Skeletal muscle cell (primary cell): Measurements from ENCODE around the gene SMAD4.
"Not testable (repeated sequence)": the region's sequence is repeated elsewhere in the genome, so short reads cannot be mapped to it uniquely, and the experiment has no call there.

Source experiments
- DNase-seq: peaks from one replicate; pipeline ENCODE4 v3.0.0-alpha.2; 2010; ENCODE audit warnings: low read depth
- H3K4me3 ChIP-seq: 2 replicates; pipeline ENCODE4 v1.5.1; 2011; ENCODE audit warnings: low read depth, mild to moderate bottlenecking, control low read depth, low read length, moderate library complexity

SMAD4 gene

DNA sequence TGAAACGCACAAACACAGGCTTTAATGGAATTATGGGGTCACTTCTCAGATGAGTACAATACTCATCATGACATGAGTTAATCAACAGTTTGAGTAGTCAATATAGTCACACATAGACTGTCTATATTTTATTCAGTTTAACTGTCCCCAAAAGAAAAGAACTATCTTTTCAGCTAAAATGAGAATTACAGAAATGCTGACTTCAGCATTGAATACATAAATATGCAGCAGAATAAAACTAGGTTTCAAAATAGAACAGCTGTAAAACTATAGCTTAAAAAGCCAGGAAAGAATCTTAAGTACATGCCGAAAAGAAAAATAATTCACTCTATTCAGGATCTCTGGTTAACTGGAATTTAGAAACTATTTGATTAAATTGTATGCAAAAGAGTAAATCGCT is 30.0 kb downstream of the SMAD4 start:
- DNase-seq = no peak
- H3K4me3 ChIP-seq = no peak overlapping the region

DNA sequence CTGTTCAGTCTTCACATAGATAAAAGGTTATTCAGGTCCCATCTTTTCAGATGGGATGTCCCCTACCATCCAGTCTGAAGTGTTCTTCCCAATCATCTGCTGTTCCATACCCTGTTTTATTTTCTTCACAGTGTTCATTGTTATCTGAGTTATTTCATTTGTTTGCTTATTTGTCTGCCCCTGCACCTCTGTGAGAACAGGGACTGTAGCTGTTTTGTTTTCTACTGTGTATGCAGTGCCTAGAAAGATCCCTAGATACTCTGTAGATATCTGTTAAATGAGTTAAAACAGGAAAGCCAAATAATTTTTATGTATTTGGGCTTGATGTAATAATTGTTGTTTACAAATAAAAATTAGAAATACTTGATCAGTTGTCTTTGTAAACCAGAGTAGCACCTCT is 34.2 kb downstream of the SMAD4 start:
- no peak for DNase-seq
- H3K4me3 ChIP-seq = no peak overlapping the region

DNA sequence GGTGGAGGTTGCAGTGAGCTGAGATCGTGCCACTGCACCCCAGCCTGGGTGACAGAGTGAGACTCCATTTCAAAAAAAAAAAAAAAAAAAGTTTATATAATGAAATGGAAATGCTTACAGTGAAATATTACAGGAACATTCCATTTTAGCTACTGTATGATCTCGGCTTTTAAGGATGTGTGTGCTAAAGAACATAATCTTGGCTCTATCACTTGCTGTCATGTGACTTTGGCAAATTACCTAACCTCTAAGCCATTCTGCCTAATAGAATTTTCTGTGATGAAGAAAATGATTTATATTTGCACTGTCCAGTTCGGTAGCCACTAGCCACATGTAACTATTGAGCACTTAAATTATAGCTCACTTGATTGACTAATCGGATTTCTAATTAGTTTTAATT is 36.3 kb downstream of the SMAD4 start:
- no peak for DNase-seq
- no peak overlapping the region for H3K4me3 ChIP-seq

DNA sequence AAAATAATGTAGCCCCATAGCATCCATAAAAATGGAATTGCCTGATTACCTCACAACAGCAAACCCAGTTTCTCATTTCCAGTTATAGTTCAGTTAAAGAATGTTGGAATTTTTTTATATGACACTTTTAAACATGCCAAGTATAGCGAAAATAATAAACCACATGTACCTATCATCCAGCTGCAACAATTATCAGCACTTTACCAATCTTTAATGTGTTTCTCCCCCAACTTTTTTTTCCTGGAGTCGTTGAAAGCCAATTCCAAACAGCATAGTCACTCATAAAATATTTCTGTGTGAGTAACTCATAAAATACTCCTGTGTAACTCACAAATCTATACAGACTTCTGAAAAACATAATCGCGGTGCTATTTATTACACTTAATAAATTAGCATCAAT is 38.1 kb downstream of the SMAD4 start:
- peak; percentile 39 for DNase-seq
- H3K4me3 ChIP-seq = no peak overlapping the region

DNA sequence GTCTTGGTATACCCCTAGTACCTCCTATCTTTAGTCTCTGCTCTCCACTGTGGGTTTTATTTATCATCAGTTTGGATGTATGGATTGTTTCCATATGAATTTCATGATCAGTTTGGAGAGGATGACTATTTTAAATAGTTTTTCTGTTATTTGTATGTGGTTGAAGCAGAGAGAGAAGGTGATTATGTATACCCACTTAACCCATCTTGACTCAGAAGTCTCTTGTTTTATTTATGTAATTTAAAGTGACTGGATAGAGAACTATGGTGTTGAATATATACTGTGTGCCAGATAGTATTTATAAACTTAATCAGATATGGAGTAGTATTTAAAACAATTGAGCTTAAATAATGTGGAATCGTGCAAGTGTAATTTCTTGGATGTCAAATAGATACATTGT is 39.9 kb downstream of the SMAD4 start:
- no peak for DNase-seq
- no peak overlapping the region for H3K4me3 ChIP-seq

DNA sequence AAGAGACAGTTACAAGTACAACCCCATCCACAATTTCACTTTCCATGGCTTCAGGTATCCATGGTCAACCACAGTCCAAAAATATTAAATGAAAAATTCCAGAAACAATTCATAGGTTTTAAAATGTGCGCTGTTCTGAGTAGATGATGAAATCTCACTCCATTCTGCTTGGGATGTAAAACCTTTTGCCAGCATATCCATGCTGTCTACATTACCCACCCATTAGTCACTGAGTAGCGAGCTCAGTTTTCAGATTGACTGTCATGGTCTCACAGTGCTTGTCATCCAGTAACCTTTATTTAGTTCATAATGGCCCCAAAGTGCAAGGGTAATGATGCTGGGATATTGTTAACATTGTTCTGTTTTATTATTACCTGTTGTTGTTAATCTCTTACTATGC is 40.5 kb downstream of the SMAD4 start:
- no peak overlapping the region for H3K4me3 ChIP-seq
- peak; percentile 73 for DNase-seq

DNA sequence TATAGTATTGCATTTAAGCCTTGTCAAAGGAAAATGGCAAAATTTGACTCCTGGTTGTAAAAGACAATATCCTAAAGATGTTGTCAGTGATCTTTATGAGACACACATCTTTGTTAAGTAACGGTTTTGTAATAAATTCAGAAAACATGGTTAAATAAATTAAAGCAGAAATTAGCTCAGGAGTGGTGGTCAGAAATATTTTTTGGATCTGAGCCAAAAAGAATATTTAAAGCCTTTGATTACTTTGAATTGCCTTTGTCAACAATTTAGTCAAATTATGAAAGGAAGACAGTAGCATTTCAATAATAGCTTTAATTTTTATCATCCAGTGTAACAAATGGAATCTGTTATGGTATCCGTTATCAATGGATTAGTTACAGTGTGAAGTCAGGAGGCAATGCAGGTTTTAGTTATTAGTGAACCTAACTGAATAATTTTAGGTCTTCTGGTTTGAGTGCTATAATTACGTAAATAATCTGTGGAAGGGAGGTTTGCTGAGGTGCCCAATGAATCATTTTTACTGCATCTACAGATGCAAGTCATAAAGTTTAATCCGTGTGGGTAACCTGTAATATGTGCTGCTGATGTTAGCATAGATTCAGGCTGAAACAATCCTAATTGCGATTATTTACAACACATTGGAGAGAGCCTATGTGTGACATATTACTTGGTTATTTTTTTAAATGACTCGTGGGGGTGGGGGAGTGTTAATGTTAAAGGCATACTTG is 42.7 kb downstream of the SMAD4 start:
- no peak for DNase-seq
- H3K4me3 ChIP-seq = no peak overlapping the region

DNA sequence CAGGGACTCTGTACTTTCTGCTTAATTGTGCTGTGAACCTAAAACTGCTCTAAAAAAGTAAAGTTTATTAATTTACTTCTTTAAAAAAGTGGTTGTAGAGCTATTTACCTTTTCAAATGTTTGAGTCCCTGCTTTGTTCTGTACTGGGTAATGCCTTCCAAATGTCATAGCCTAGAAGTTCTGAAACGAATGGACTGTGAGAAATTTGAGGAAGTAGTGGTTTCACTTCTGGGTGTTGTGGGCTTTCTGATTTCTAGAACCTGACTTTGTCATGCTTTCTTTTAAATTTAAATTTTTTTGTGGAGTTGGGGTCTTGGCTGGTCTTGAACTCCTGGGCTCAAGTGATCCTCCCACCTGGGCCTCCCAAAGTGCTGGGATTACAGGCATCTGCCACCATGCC is 44.6 kb downstream of the SMAD4 start:
- no peak for DNase-seq
- no peak overlapping the region for H3K4me3 ChIP-seq

DNA sequence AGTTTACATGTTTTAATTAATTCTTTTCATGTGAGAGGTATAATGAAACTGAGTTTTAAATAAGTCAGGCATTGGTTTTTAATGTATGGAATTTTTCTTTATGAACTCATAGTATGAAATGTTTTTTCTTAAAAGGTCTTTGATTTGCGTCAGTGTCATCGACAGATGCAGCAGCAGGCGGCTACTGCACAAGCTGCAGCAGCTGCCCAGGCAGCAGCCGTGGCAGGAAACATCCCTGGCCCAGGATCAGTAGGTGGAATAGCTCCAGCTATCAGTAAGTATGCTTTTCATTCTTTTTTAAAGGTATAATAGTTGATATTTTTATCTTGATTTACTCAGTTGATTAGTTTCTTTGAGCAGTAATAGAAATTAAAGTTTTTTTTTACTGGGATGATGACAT is 46.5 kb downstream of the SMAD4 start:
- H3K4me3 ChIP-seq = no peak overlapping the region
- no peak for DNase-seq

DNA sequence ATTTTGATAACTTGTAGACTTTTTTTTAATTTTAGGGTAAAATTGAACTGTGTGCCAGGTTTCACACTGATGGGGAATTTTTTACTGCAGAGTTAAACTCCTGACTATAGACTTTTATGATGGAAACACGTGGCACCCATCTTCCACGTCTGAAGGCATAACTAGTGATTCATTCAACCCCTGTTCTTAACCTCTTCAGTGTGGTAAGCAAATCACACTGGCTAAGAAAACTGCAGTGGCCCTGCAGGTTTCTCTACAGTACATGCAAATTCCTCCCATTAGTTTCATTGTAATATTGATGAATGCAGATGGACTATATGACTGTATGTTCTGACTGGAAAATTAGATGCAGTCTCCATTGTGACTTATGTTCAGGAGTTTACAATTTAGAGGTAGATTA is 47.2 kb downstream of the SMAD4 start:
- H3K4me3 ChIP-seq = no peak overlapping the region
- peak; percentile 37 for DNase-seq

DNA sequence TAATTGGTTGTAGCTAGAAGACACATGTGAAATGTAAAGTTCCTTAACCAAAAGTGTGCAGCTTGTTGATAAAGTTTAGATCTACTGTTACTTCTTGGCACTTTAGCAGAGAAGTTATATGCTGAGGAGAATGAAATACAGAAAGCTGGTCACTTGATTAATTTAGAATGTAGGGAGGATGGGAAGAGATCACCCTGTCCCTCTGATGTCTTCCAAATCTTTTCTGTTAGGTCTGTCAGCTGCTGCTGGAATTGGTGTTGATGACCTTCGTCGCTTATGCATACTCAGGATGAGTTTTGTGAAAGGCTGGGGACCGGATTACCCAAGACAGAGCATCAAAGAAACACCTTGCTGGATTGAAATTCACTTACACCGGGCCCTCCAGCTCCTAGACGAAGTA is 48.0 kb downstream of the SMAD4 start:
- no peak for DNase-seq
- H3K4me3 ChIP-seq = no peak overlapping the region

DNA sequence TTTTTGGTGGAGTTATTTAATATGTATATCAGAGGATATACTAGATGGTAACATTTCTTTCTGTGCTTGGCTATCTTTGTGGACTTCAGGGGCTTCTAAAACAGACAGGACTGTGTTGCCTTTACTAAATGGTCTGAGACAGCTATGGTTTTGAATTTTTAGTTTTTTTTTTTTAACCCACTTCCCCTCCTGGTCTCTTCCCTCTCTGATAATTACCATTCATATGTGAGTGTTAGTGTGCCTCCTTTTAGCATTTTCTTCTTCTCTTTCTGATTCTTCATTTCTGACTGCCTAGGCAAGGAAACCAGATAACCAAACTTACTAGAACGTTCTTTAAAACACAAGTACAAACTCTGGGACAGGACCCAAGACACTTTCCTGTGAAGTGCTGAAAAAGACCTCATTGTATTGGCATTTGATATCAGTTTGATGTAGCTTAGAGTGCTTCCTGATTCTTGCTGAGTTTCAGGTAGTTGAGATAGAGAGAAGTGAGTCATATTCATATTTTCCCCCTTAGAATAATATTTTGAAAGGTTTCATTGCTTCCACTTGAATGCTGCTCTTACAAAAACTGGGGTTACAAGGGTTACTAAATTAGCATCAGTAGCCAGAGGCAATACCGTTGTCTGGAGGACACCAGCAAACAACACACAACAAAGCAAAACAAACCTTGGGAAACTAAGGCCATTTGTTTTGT is 52.7 kb downstream of the SMAD4 start:
- no peak for DNase-seq

DNA sequence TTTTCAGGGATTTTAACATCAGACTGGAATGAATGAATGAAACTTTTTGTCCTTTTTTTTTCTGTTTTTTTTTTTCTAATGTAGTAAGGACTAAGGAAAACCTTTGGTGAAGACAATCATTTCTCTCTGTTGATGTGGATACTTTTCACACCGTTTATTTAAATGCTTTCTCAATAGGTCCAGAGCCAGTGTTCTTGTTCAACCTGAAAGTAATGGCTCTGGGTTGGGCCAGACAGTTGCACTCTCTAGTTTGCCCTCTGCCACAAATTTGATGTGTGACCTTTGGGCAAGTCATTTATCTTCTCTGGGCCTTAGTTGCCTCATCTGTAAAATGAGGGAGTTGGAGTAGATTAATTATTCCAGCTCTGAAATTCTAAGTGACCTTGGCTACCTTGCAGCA is 53.4 kb downstream of the SMAD4 start:
- no peak overlapping the region for H3K4me3 ChIP-seq

More for the DNA sequence above, 52.7 kb downstream of the SMAD4 start:
- no peak overlapping the region for H3K4me3 ChIP-seq

DNA sequence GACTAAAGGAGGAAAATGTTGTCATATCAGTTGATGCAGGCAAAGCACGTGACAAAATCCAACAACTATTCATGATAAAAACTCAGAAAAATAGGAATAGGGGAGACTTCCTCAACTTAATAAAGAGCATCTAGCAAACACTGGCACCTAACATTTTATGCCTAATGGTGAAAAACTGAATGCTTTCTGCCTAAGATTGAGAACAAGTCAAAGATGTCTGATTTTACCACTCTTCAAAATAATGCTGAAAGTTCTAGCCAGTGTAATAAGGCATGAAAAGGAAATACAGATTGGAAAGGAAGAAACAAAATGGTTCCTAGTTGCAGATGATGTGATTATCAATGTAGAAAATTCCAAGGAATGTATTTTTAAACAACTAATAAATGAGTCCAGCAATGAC is 58.4 kb downstream of the SMAD4 start:
- no peak for DNase-seq
- no peak overlapping the region for H3K4me3 ChIP-seq

More for the DNA sequence above, 53.4 kb downstream of the SMAD4 start:
- DNase-seq = no peak

DNA sequence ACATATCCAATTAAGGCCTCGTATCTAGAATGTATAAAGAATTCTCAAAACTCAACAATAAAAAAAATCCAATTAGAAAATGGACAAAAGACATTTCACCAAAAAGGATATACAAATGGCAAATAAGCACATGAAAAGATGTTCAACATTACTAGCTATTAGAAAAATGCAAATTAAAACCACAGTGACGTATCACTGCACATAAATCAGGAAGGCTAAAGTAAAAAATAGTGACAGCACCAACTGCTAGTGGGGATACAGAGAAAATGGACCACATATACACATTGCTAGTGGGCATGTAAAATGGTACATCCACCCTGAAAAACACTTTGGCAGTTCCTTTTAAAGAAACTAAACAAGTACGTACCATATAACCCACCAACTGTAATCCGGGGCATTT is 59.7 kb downstream of the SMAD4 start:
- H3K4me3 ChIP-seq = no peak overlapping the region
- no peak for DNase-seq

DNA sequence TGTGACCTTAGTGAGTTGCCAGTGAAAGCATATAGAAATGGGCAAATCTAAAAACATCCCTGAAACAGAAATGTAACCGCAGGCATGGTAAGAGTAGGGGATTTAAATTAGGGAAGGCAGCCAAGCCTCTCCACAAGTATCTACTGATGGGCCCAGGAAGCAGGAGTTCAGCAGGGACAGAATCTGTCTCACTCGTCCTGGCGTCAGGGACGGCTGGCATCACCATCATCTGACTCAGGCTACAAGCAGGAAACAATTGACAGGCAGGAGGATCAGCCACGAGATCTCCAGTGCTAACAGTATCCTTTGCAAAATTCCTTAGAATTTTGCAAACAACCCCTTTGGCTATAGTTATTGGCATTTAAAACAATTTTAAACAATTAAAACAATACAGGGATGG is 61.3 kb downstream of the SMAD4 start:
- no peak overlapping the region for H3K4me3 ChIP-seq
- DNase-seq = no peak

DNA sequence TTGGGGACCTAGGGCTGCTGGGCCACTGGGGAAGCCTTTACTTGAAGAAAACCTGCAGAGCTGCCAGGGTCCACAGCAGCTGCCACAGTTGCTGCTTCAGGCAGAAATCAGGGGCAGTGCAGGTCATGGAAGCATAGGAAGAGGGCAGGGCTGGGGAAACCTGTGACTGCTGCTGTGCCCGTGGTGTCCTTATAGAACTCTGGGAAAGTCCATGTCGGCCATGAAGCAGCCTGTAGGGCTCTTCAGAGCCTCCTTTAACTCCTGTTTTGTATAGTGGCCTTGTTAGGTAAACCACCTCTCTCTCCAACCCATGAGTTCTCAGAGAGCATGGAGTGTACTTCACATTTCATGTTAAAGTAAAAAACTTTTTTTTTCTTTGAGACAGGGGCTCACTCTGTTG is 62.1 kb downstream of the SMAD4 start:
- DNase-seq = no peak
- H3K4me3 ChIP-seq = no peak overlapping the region

DNA sequence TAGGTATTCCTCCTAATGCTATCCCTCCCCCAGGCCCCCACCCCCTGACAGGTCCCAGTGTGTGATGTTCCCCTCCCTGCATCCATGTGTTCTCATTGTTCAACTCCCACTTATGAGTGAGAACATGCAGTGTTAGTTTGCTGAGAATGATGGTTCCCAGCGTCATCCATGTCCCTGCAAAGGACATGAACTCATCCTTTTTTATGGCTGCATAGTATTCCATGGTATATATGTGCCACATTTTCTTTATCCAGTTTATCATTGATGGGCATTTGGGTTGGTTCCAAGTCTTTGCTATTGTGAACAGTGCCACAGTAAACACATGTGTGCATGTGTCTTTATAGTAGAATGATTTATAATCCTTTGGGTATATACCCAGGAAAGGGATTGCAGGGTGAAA is 63.0 kb downstream of the SMAD4 start:
- not testable (repeated sequence) for H3K4me3 ChIP-seq, DNase-seq

DNA sequence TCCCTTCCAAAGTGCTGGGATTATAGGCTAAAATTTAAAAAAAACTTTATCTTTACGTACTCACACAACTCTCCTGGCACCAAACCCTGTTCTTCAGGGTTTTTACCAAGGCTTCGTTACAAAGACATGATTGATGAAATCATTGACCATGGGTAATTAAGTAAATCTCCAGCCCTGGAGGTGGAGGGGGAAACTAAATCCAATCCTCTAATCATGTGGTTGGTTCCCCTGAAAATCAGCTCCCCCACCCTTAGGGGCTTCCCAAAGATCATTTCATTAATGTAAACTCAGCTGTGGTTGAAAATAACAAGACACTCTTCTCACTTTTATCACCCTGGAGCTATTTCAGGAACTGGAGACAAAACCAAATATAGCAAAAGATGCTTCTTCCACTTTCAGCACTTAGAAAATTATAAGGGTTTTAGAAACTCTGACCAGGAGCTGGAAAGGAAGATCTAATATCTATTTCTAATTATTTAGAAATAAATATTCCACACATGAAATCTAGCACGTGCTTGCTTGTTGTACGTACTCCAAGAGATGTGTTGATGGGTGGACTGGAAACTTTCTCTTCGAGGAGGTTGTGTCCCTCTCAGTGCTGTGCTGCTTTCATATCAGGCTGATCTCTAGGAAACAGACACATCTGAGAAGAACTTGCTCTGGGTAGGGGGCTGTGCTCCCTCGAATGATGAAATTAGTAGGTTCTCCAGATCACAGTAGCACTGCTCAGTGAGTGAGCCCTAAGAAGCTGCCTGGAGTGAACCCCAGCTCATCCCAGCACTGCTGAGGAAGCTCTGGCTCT is 67.2 kb downstream of the SMAD4 start:
- no peak overlapping the region for H3K4me3 ChIP-seq
- DNase-seq = no peak

DNA sequence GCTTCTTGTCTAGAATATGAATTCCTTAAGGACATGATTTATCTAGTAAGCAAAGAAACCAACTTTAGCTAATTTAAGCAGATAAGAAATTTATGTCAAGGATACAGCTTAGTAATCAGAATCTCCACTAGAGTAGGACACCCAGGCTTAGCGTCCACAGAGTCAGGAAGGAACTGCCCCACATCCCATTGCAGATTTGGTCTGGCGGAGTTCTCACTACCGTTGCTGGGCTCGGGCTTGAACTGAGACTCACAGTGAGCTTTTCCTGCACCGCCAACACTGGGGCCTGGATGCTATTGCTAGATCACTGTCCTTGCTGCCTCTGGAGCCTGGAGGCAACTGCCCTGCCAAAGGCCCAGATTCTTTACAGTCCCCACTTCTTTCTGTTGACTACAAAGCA is 68.1 kb downstream of the SMAD4 start:
- no peak overlapping the region for H3K4me3 ChIP-seq
- DNase-seq = no peak

DNA sequence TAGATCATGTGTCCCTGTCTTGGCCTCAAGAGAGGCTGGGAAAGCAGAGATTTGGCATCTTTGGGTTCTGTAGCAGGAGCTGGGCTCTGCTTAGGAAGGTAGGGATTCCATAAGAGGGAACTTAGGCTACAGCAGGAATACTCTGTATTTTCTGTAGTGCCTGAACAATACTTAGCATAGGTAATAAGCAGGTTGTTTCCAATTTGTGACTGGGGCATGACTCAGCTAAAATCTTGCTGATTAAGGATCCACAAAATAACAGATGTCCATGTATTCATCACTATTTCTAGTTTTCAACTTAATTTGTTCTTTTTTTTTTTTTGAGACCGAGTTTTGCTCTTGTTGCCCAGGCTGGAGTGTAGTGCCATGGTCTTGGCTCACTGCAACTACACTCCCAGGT is 68.5 kb downstream of the SMAD4 start:
- no peak overlapping the region for H3K4me3 ChIP-seq
- no peak for DNase-seq
